ENCODE results near the gene ADRB2. TPM values are rescaled to one million over a fixed set of nuclear protein-coding genes. Genes with fewer than 3 reads are reported as not detected.

ADRB2 gene
- total RNA-seq, 1 donor from 2014 or later = 5.1 TPM

GRCh38 chr5:148827723-148828122 lies 1.3 kb downstream of the ADRB2 start:
- intact Hi-C loops (cut with micrococcal nuclease) = loop anchor here (10.0 kb wide), 1 partner anchor 127 kb away; no protein-coding TSS in a partner anchor
- H3K27ac ChIP-seq (replicated peaks) = peak overlapping the region; percentile 96
- H3K36me3 ChIP-seq = no peaks in the 10 kb centered on the region
- H3K27me3 ChIP-seq (ENCODE audit: low read depth) = no peaks in the 10 kb centered on the region
- TF ChIP-seq CTCF (IDR thresholded peaks at IDR 0.05; ENCODE audit: borderline replicate concordance) = no peak
- no peak for DNase-seq
- peak overlapping the region; percentile 76 for H3K4me3 ChIP-seq
- no peaks in the 10 kb centered on the region for H3K9me3 ChIP-seq (replicated peaks)
- peaks cover 69% of the 10 kb centered on the region for H3K4me1 ChIP-seq

GRCh38 chr5:148828511-148829247 lies 2.3 kb downstream of the ADRB2 start:
- peak overlapping the region; percentile 96 for H3K27ac ChIP-seq (replicated peaks)
- intact Hi-C loops (cut with micrococcal nuclease) = loop anchor here (10.0 kb wide), 1 partner anchor 126 kb away; no protein-coding TSS in a partner anchor
- TF ChIP-seq CTCF (IDR thresholded peaks at IDR 0.05; ENCODE audit: borderline replicate concordance) = peak; percentile 15
- no peak for DNase-seq
- no peaks in the 10 kb centered on the region for H3K27me3 ChIP-seq (ENCODE audit: low read depth)
- peak overlapping the region; percentile 76 for H3K4me3 ChIP-seq
- H3K4me1 ChIP-seq = peaks cover 78% of the 10 kb centered on the region
- H3K9me3 ChIP-seq (replicated peaks) = no peaks in the 10 kb centered on the region
- H3K36me3 ChIP-seq = no peaks in the 10 kb centered on the region

- TF ChIP-seq CTCF (IDR thresholded peaks at IDR 0.05; ENCODE audit: borderline replicate concordance) = no peak
- peak overlapping the region; percentile 76 for H3K4me3 ChIP-seq
- intact Hi-C loops (cut with micrococcal nuclease) = loop anchor here (10.0 kb wide), 1 partner anchor 126 kb away; no protein-coding TSS in a partner anchor
Observed at GRCh38 chr5:148829248-148829594, 2.8 kb downstream of the ADRB2 start.

GRCh38 chr5:148829734-148830133 lies 3.3 kb downstream of the ADRB2 start:
- peak overlapping the region; percentile 96 for H3K27ac ChIP-seq (replicated peaks)
- H3K36me3 ChIP-seq = no peaks in the 10 kb centered on the region
- TF ChIP-seq CTCF (IDR thresholded peaks at IDR 0.05; ENCODE audit: borderline replicate concordance) = no peak
- intact Hi-C loops (cut with micrococcal nuclease) = loop anchor here (10.0 kb wide), 1 partner anchor 125 kb away; no protein-coding TSS in a partner anchor
- peak; percentile 28 for DNase-seq
- peaks cover 89% of the 10 kb centered on the region for H3K4me1 ChIP-seq
- H3K4me3 ChIP-seq = peak overlapping the region; percentile 76
- no peaks in the 10 kb centered on the region for H3K9me3 ChIP-seq (replicated peaks)
- H3K27me3 ChIP-seq (ENCODE audit: low read depth) = no peaks in the 10 kb centered on the region

More at GRCh38 chr5:148829248-148829594, 2.8 kb downstream of the ADRB2 start:
- Histone ChIP-seq H3K27me3 (ENCODE audit: low read depth) (no peaks in the 10 kb centered on the region), H3K9me3 (replicated peaks) (no peaks in the 10 kb centered on the region), H3K36me3 (no peaks in the 10 kb centered on the region), H3K4me1 (peaks cover 84% of the 10 kb centered on the region), H3K27ac (replicated peaks) (peak overlapping the region; percentile 96)
- DNase-seq = no peak

- DNase-seq = peak; percentile 22
- H3K4me1 ChIP-seq = peaks cover 90% of the 10 kb centered on the region
- intact Hi-C loops (cut with micrococcal nuclease) = no loop called here
- peak overlapping the region; percentile 96 for H3K27ac ChIP-seq (replicated peaks)
- TF ChIP-seq CTCF (IDR thresholded peaks at IDR 0.05; ENCODE audit: borderline replicate concordance) = no peak
- H3K36me3 ChIP-seq = no peaks in the 10 kb centered on the region
- no peaks in the 10 kb centered on the region for H3K27me3 ChIP-seq (ENCODE audit: low read depth)
- H3K4me3 ChIP-seq = peak overlapping the region; percentile 76
- H3K9me3 ChIP-seq (replicated peaks) = no peaks in the 10 kb centered on the region
Observed at GRCh38 chr5:148830211-148830610, 3.8 kb downstream of the ADRB2 start.
